ENCODE data around the gene RTL10.

RTL10 gene

GRCh38 chr22:19808873-19809478, 45.7 kb downstream of the RTL10 start:
- DNase-seq (ENCODE audit: low spot score): no peak

GRCh38 chr22:19807914-19808872, 46.5 kb downstream of the RTL10 start:
- no peak for DNase-seq (ENCODE audit: low spot score)

- DNase-seq (ENCODE audit: low spot score): no peak
Observed at GRCh38 chr22:19807161-19807913, 47.3 kb downstream of the RTL10 start.

GRCh38 chr22:19806213-19807160, 48.2 kb downstream of the RTL10 start:
- no peak for DNase-seq (ENCODE audit: low spot score)

- no peak for DNase-seq (ENCODE audit: low spot score)
Observed at GRCh38 chr22:19805821-19806212, 48.9 kb downstream of the RTL10 start.
